Lung (tissue), 12 donors: ENCODE measurements around the gene PXMP4. TPM values are rescaled to one million over a fixed set of nuclear protein-coding genes. Genes with fewer than 3 reads are reported as not detected.

Source experiments
- ATAC-seq: fragments of 200-7000 bp; cut with Tn5 transposase; one replicate; pipeline ENCODE4 v1.9.1; 2020; ENCODE audit warnings: moderate number of reproducible peaks; ENCODE audit not compliant: insufficient read depth, low FRiP score
- DNase-seq, 3 donors: peaks; one replicate each; pipeline ENCODE4 v3.0.0-alpha.2; 2013 to 2017
- H3K27ac ChIP-seq, 2 donors: one replicate each; pipeline ENCODE4 v1.5.1; 2013; ENCODE audit warnings: mild to moderate bottlenecking in 2 of 2, moderate library complexity in 2 of 2, control low read depth in 1 of 2, inconsistent platforms in 1 of 2, low read depth in 1 of 2, low read length in 1 of 2
- H3K27me3 ChIP-seq, 3 donors: one replicate each; pipeline ENCODE4 v1.5.1; 2013; ENCODE audit warnings: low read length in 2 of 3; ENCODE audit not compliant: control insufficient read depth in 3 of 3, insufficient read depth in 3 of 3
- H3K36me3 ChIP-seq, 4 donors: one replicate each; pipeline ENCODE4 v1.5.1; 2013; ENCODE audit warnings: low read length in 4 of 4, mild to moderate bottlenecking in 1 of 4, moderate library complexity in 1 of 4; ENCODE audit not compliant: control insufficient read depth in 4 of 4, insufficient read depth in 4 of 4
- H3K4me1 ChIP-seq, 5 donors: one replicate each; pipeline ENCODE4 v1.5.1; 2013; ENCODE audit warnings: low read length in 5 of 5, mild to moderate bottlenecking in 2 of 5, moderate library complexity in 1 of 5; ENCODE audit not compliant: control insufficient read depth in 5 of 5, insufficient read depth in 5 of 5
- H3K4me3 ChIP-seq: one replicate; pipeline ENCODE4 v1.5.1; 2013; ENCODE audit warnings: mild to moderate bottlenecking, control low read depth, moderate library complexity
- H3K9ac ChIP-seq, 2 donors: one replicate each; pipeline ENCODE4 v1.5.1; 2013; ENCODE audit warnings: low read length in 2 of 2, control low read depth in 1 of 2; ENCODE audit not compliant: insufficient read depth in 1 of 2
- H3K9me3 ChIP-seq, 4 donors: one replicate each; pipeline ENCODE4 v1.5.1; 2013; ENCODE audit warnings: low read length in 3 of 4, mild to moderate bottlenecking in 1 of 4, moderate library complexity in 1 of 4; ENCODE audit not compliant: control insufficient read depth in 4 of 4, insufficient read depth in 3 of 4
- CTCF ChIP-seq: IDR thresholded peaks from 2 replicates; pipeline ENCODE4 v1.5.1; 2012; ENCODE audit warnings: mild to moderate bottlenecking; ENCODE audit errors: control extremely low read depth, extremely low read depth
- WGBS, 2 donors: extraction: QIAGEN DNeasy Blood & Tissue Kit; methylation state at CpG; one replicate each; pipeline ENCODE4 v1.1.7; 2013; 5-methylcytosine and 5-hydroxymethylcytosine counted together
- polyA plus RNA-seq, 2 donors: library from polyadenylated mRNA; stranded (reverse); fragments of 200-250 nt; gene quantifications; one replicate each; pipeline ENCODE4 v1.2.1, GENCODE V29; 2013
- total RNA-seq, 2 donors: library from RNA; depleted of rRNA in 1 of 2; stranded (reverse); fragments of >200 nt in 1 of 2; gene quantifications; one replicate each; pipeline ENCODE4 v1.2.1, GENCODE V29; 2014 to 2021
- donor health status: control.
- donor health status: control.
- donor health status: Bipolar disorder and iron deficiency.
- donor health status: healthy.
- donor health status: DM: yes; HTN: yes; CAD: no.

PXMP4 gene
- total and polyA plus RNA-seq, 4 donors: 10.2 to 36.8 (median 26.8) TPM

DNA sequence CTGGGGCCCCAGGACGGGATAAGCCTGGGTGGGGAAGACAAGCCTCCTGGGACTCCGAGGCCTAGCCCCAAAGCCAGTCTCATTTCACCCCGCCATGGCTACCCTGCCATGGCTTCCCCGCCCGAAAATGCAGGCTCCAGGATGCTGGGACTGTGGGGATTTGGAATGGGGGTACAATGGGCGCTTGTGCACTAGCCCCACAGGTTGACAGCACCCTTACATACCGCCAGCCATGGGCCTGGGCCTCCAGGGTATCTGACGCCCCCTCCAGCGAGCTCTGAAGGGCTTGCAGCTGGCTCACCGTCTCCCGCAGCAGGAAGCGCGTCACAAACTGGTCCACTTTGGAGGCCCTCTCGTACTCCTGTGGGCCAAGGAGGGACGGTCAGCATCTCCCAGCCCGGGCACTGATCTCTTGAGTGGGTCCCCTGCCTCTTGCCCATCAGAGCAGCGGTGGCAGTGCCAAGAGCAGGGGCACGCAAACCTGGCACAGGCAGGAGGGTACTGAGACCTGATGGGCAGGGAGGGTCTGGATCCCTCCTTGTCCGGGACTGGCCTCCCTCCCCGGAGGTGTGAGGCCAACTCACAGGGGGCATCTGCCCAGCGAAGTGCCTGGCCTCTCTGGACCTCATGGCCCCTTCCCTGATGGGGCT lies 60.0 kb downstream of the PXMP4 start:
- TF ChIP-seq CTCF: no peak
- H3K4me3 ChIP-seq: no peak overlapping the region
- H3K9me3 ChIP-seq: no peaks in the 10 kb centered on the region
- DNase-seq (no peak), ATAC-seq (no peak)
- no peak overlapping the region for H3K27ac ChIP-seq
- no peak overlapping the region for H3K9ac ChIP-seq
- H3K36me3 ChIP-seq: peaks cover 0 to 18% (median 4%) of the 10 kb centered on the region in 4 donors
- peaks cover 0 to 13% (median 6%) of the 10 kb centered on the region in 5 donors for H3K4me1 ChIP-seq
- H3K27me3 ChIP-seq: no peaks in the 10 kb centered on the region
- WGBS, 2 donors: 91 to 93% methylated on average over 21 of the region's 21 CpGs

- TF ChIP-seq CTCF: no peak
- WGBS, 2 donors: 93 to 95% methylated on average over 31 to 32 of the region's 32 CpGs
- Histone ChIP-seq H3K27ac (no peak overlapping the region), H3K4me1 (peaks cover 0 to 14% (median 8%) of the 10 kb centered on the region in 5 donors), H3K4me3 (no peak overlapping the region), H3K36me3 (peaks cover 0 to 18% (median 4%) of the 10 kb centered on the region in 4 donors), H3K9me3 (no peaks in the 10 kb centered on the region), H3K9ac (no peak overlapping the region), H3K27me3 (no peaks in the 10 kb centered on the region)
- no peak for ATAC-seq
- DNase-seq: no peak
Measured at GRCh38 chr20:33659341-33660034, 60.6 kb downstream of the PXMP4 start.

- Histone ChIP-seq H3K36me3 (peaks cover 0 to 18% (median 4%) of the 10 kb centered on the region in 4 donors), H3K9ac (no peak overlapping the region), H3K4me1 (peaks cover 0 to 14% (median 5%) of the 10 kb centered on the region in 5 donors), H3K9me3 (no peaks in the 10 kb centered on the region), H3K4me3 (no peak overlapping the region), H3K27ac (no peak overlapping the region), H3K27me3 (no peaks in the 10 kb centered on the region)
- DNase-seq (no peak), ATAC-seq (no peak)
- 90 to 96% methylated on average over 4 of the region's 4 CpGs for WGBS, 2 donors
- no peak for TF ChIP-seq CTCF
Measured at GRCh38 chr20:33658929-33659328, 61.2 kb downstream of the PXMP4 start.
